ENCODE results near the gene SELE. TPM values are rescaled to one million over a fixed set of nuclear protein-coding genes. Genes with fewer than 3 reads are reported as not detected.

The SELE gene
- total RNA-seq, 1 donor = not detected

DNA sequence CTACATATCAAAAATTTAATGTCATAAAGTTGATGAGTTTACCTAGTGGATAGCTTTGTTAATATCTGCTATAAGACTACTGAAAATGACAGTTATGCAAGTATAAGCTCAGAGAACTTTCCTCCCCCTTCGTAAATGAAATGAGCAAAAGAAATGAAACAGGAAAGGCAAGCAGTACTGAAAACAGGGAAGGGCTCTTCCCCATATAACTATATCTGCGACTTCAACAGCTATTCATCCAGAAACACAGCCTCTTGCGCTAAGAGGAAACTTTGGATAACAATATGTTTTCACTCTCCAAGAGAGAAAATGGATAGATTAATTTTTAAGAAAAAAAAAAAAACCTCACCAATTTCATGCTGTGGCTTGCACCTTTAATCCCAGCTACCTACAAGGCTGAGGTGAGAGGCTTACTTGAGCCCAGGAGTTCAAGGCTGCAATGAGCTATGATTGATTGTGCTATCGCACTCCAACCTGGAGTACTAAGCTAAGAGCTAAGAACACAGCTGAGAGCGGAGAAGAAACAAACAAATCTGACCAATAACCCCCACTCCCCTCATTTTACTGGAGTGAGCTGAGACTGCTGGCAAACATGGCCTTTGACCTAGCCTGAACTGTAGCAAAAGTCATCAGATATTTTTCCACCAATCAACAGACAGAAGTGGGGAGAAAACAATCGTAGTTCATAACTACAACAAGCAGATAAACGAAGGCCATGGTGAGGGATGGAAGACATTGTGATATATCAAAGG is 31.9 kb upstream of the SELE start:
- DNase-seq (ENCODE audit: low read depth) = no peak
- no peak overlapping the region for H3K4me3 ChIP-seq (ENCODE audit: low read depth, low read length)
- TF ChIP-seq, protein P1, sequence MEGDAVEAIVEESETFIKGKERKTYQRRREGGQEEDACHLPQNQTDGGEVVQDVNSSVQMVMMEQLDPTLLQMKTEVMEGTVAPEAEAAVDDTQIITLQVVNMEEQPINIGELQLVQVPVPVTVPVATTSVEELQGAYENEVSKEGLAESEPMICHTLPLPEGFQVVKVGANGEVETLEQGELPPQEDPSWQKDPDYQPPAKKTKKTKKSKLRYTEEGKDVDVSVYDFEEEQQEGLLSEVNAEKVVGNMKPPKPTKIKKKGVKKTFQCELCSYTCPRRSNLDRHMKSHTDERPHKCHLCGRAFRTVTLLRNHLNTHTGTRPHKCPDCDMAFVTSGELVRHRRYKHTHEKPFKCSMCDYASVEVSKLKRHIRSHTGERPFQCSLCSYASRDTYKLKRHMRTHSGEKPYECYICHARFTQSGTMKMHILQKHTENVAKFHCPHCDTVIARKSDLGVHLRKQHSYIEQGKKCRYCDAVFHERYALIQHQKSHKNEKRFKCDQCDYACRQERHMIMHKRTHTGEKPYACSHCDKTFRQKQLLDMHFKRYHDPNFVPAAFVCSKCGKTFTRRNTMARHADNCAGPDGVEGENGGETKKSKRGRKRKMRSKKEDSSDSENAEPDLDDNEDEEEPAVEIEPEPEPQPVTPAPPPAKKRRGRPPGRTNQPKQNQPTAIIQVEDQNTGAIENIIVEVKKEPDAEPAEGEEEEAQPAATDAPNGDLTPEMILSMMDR (IDR thresholded peaks at IDR 0.05; ENCODE audit: insufficient read depth, low read depth, low read length) = no peak

DNA sequence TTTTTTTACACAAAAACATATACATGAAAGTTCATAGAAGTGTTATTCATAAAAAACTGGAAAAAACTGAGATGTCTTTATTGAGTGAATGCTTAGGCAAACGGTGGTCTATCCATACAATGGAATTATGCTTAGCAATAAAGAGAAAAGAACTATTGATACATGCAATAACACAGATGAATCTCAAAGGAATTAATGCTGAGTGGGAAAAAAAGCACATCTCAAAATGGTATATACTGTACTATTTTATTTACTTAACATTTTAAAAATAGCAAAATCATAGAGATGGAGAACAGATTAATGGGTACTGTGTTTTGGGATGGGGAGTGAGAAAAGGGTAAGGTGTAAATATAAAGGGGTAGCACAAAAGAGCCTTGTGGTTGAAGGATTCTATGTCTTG is 31.0 kb upstream of the SELE start:
- DNase-seq (ENCODE audit: low read depth) = no peak
- TF ChIP-seq, protein P1 (IDR thresholded peaks at IDR 0.05; ENCODE audit: insufficient read depth, low read depth, low read length) = no peak
- H3K4me3 ChIP-seq (ENCODE audit: low read depth, low read length) = no peak overlapping the region

DNA sequence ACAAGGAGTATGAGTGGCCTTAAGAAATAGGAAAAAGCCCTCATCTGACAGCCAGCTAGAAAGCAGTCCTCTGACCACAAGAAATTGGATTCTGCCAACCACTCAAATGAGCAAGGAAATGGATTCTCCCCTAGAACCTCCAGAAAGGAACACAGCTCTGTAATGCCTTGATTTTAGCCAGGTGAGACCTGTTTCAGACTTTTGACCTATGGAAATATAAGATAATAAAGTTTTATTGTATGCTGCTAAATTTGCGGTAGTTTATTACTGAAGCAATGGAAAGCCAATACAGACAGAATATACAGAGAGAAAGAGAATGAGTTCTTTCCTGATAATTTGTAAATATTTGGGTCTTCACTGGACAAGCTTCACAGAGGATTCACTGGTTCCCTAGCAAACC is 28.8 kb upstream of the SELE start:
- no peak for DNase-seq (ENCODE audit: low read depth)
- TF ChIP-seq, protein P1 (IDR thresholded peaks at IDR 0.05; ENCODE audit: insufficient read depth, low read depth, low read length) = no peak
- no peak overlapping the region for H3K4me3 ChIP-seq (ENCODE audit: low read depth, low read length)

DNA sequence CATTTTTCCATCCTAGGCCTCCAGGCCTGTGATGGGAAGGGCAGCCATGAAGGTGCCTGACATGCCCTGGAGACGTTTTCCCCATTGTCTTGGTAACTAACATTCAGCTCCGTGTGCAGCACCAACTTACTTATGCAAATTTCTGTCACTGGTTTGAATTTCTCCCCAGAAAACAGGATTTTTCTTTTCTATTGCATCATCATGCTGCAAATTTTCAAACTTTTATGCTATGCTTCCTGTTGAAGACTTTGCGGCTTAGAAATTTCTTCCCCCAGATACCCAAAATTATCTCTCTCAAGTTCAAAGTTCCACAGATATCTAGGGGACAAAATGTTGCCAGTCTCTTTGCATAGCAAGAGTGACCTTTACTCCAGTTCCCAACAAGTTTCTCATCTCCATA is 25.2 kb upstream of the SELE start:
- no peak overlapping the region for H3K4me3 ChIP-seq (ENCODE audit: low read depth, low read length)
- TF ChIP-seq, protein P1 (IDR thresholded peaks at IDR 0.05; ENCODE audit: insufficient read depth, low read depth, low read length) = no peak
- DNase-seq (ENCODE audit: low read depth) = no peak

DNA sequence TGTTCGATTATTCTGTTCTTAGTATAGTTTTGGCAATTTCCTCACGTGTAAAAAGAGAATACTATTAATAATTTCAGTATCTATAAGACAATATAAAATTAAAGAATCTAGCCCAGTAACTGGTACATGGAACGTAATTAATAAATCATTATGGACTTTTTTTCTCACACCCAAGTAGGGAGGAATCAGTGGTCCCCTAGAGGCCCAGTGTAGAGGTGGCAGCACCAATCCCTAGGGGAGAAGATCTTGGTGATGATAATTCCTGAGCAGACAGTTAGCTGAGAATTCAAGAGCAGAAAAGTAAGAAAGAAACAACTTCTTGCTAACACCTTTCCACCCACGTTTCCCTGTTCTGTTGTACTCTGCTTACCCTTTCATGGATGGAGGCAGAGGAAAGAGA is 19.7 kb upstream of the SELE start:
- TF ChIP-seq, protein P1 (IDR thresholded peaks at IDR 0.05; ENCODE audit: insufficient read depth, low read depth, low read length) = no peak
- no peak for DNase-seq (ENCODE audit: low read depth)
- no peak overlapping the region for H3K4me3 ChIP-seq (ENCODE audit: low read depth, low read length)

DNA sequence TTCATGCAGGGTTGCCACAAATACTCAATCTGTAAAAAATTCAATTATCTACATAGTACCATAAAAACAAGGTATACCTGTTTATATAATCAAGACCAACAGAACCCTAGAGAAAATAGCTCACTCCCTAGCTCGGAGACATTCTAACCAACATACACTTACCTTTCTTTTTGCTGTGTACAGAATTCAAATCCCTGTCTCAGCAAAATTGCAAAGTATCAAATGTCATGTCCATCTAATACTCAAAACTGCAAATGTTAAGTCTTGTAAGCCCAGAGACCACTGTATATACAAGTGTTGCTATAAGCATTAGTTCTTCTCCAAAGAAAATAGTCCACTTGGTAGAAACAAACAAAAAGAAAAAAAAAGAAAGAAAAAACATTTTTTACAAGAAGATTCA is 16.2 kb upstream of the SELE start:
- no peak for DNase-seq (ENCODE audit: low read depth)
- TF ChIP-seq, protein P1 (IDR thresholded peaks at IDR 0.05; ENCODE audit: insufficient read depth, low read depth, low read length) = no peak
- H3K4me3 ChIP-seq (ENCODE audit: low read depth, low read length) = no peak overlapping the region

DNA sequence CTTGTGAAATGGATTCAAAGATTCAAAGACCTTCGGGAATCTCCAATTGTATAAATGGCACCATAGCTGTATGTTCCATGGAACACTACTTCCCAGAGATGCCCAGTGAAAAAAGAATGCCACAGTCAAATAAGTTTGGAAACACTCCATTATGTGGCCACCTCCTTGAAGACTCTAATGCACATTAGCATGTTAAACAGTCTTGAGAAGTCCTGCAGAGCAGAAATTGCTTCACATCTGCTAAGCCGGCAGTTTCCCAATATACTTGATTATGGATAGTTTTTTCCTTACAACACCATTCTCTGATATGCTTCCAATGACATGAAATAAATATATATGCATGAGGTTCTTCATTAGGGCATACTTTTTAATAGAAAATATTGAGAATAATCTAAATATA is 12.7 kb upstream of the SELE start:
- H3K4me3 ChIP-seq (ENCODE audit: low read depth, low read length) = no peak overlapping the region
- TF ChIP-seq, protein P1 (IDR thresholded peaks at IDR 0.05; ENCODE audit: insufficient read depth, low read depth, low read length) = no peak

More for the DNA sequence above, 12.7 kb upstream of the SELE start:
- DNase-seq (ENCODE audit: low read depth) = no peak
